Vagina (tissue), 2 donors: ENCODE data around the gene SH3BP5L.

Source experiments
- POLR2AphosphoS5 ChIP-seq, 2 donors: sonication (generic); formaldehyde crosslinking; IDR thresholded peaks; one replicate each; pipeline ENCODE4 v1.9.0; 2017; ENCODE audit warnings: antibody characterized with exemption in 2 of 2, mild to moderate bottlenecking in 2 of 2, low read depth in 1 of 2; ENCODE audit not compliant: insufficient read depth in 1 of 2
- TF ChIP-seq, protein P1 (sequence below), 3 experiments: fragments of 450-650 bp in 2 of 3; fragments of 200-600 bp in 1 of 3; sonication (generic) in 1 of 3; IDR thresholded peaks; one replicate each; pipeline ENCODE4 v1.5.1; 2017 to 2019; ENCODE audit warnings: antibody characterized with exemption in 3 of 3, mild to moderate bottlenecking in 2 of 3, moderate library complexity in 2 of 3

- TF ChIP-seq, protein P1, sequence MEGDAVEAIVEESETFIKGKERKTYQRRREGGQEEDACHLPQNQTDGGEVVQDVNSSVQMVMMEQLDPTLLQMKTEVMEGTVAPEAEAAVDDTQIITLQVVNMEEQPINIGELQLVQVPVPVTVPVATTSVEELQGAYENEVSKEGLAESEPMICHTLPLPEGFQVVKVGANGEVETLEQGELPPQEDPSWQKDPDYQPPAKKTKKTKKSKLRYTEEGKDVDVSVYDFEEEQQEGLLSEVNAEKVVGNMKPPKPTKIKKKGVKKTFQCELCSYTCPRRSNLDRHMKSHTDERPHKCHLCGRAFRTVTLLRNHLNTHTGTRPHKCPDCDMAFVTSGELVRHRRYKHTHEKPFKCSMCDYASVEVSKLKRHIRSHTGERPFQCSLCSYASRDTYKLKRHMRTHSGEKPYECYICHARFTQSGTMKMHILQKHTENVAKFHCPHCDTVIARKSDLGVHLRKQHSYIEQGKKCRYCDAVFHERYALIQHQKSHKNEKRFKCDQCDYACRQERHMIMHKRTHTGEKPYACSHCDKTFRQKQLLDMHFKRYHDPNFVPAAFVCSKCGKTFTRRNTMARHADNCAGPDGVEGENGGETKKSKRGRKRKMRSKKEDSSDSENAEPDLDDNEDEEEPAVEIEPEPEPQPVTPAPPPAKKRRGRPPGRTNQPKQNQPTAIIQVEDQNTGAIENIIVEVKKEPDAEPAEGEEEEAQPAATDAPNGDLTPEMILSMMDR (IDR thresholded peaks at IDR 0.05): no peak
- no peak for TF ChIP-seq POLR2AphosphoS5 (IDR thresholded peaks at IDR 0.05; ENCODE audit: insufficient read depth in 1 of 2, low read depth in 1 of 2)
Observed at GRCh38 chr1:248831842-248832241, 6.1 kb upstream of the SH3BP5L start.
